Panc1 (cell line): ENCODE data around the gene ADAMTSL2. TPM values are rescaled to one million over a fixed set of nuclear protein-coding genes. Genes with fewer than 3 reads are reported as not detected.

Experiments used
- ATAC-seq: fragments of 200-7000 bp; cut with Tn5 transposase; 2 replicates; pipeline ENCODE4 v1.9.1; 2020; ENCODE audit warnings: mild to moderate bottlenecking, moderate library complexity
- BruUV-seq: library from RNA; stranded (reverse); fragments of 400-500 nt; replicated peaks from 2 replicates; lab custom pipeline; 2021; lab: Mats Ljungman, UMichigan
- CTCF ChIA-PET: fragments of 300-600 bp; sonication (Branson Sonifier 250); formaldehyde crosslinking; loops from one replicate; lab custom pipeline; 2022; ENCODE audit warnings: antibody characterized with exemption; lab: Charles Lee
- POLR2A ChIA-PET: fragments of 300-600 bp; sonication (Branson Sonifier 250); formaldehyde crosslinking; loops from one replicate; lab custom pipeline; 2022; ENCODE audit warnings: antibody characterized with exemption; lab: Charles Lee
- DNase-seq: peaks from one replicate; pipeline ENCODE4 v3.0.0-alpha.2; 2010; ENCODE audit warnings: low read depth, low spot score
- H3K27ac ChIP-seq: 2 replicates; pipeline ENCODE4 v1.5.1; 2011; ENCODE audit warnings: mild to moderate bottlenecking, low read length, inconsistent platforms
- H3K27me3 ChIP-seq: fragments of 200-500 bp; sonication (Bioruptor generic); 2 replicates; pipeline ENCODE4 v1.6.0; 2014; ENCODE audit warnings: low read length, inconsistent platforms; ENCODE audit not compliant: control insufficient read depth, insufficient read depth
- H3K36me3 ChIP-seq: fragments of 200-500 bp; sonication (Bioruptor generic); 2 replicates; pipeline ENCODE4 v1.5.1; 2014; ENCODE audit warnings: inconsistent platforms, mild to moderate bottlenecking, low read length, moderate library complexity; ENCODE audit not compliant: control insufficient read depth, insufficient read depth
- H3K4me1 ChIP-seq: 2 replicates; pipeline ENCODE4 v1.5.1; 2011; ENCODE audit warnings: inconsistent platforms, mild to moderate bottlenecking, low read length, moderate library complexity; ENCODE audit not compliant: control insufficient read depth, insufficient read depth
- H3K4me3 ChIP-seq, 2 experiments: 2 replicates each; pipeline ENCODE4 v1.5.1; 2011 to 2012; ENCODE audit warnings: low read depth in 2 of 2, low read length in 2 of 2, mild to moderate bottlenecking in 2 of 2, inconsistent platforms in 1 of 2, moderate library complexity in 1 of 2
- H3K9me3 ChIP-seq: fragments of 200-500 bp; sonication (Bioruptor generic); 2 replicates; pipeline ENCODE4 v1.5.1; 2014; ENCODE audit warnings: low read depth, mild to moderate bottlenecking, inconsistent platforms, low read length, moderate library complexity; ENCODE audit not compliant: control insufficient read depth, insufficient read depth
- CTCF ChIP-seq: fragments of 450-650 bp; IDR thresholded peaks from 2 replicates; pipeline ENCODE4 v1.5.1; 2017; ENCODE audit warnings: mild to moderate bottlenecking
- POLR2AphosphoS5 ChIP-seq: IDR thresholded peaks from 2 replicates; pipeline ENCODE4 v1.6.1; 2012; ENCODE audit warnings: mild to moderate bottlenecking, low read depth, low read length, moderate library complexity
- REST ChIP-seq, 2 experiments: IDR thresholded peaks; 2 replicates each; pipeline ENCODE4 v1.6.1; 2011 to 2012; ENCODE audit warnings: low read depth in 2 of 2, control low read depth in 1 of 2, low read length in 1 of 2, mild to moderate bottlenecking in 1 of 2, moderate library complexity in 1 of 2; ENCODE audit not compliant: insufficient read depth in 1 of 2
- SIN3A ChIP-seq: IDR thresholded peaks from 2 replicates; pipeline ENCODE4 v1.6.1; 2012; ENCODE audit warnings: low read depth, mild to moderate bottlenecking, low read length, moderate library complexity, borderline replicate concordance; ENCODE audit not compliant: insufficient read depth
- TCF7L2 ChIP-seq: IDR thresholded peaks from 2 replicates; pipeline ENCODE4 v1.6.1; 2011; ENCODE audit warnings: mild to moderate bottlenecking, low read depth, low read length, inconsistent platforms
- in situ Hi-C: cut with HindIII; loops from 2 replicates; pipeline ENCODE4 v1.10.0; 2016; ENCODE audit warnings: low sequenced_read_pairs, low pct_unique_long_range_greater_than_20kb
- intact Hi-C: fragments of 100-400 bp; cut with micrococcal nuclease; formaldehyde crosslinking; loops from one replicate; pipeline ENCODE4 v1.10.0; 2022; ENCODE audit not compliant: unreplicated experiment
- total RNA-seq: library from RNA; stranded (reverse); gene quantifications from one replicate; pipeline ENCODE4 v1.2.1, GENCODE V29; 2021; ENCODE audit not compliant: unreplicated experiment

Gene ADAMTSL2
- total RNA-seq, 1 experiment from 2014 or later, result 0.10 TPM

- H3K27me3 ChIP-seq, result no peaks in the 10 kb centered on the region
- in situ Hi-C loops, result no loop called here
- intact Hi-C loops, result no loop called here
- H3K36me3 ChIP-seq, result no peaks in the 10 kb centered on the region
- DNase-seq, result no peak
- ChIA-PET POLR2A (no interaction called here), CTCF (interaction anchor here (0.7 kb wide), 1 partner anchor 10 kb away, joined by 3 read pairs; no protein-coding TSS in a partner anchor)
- no peak for ATAC-seq
- H3K9me3 ChIP-seq, result no peaks in the 10 kb centered on the region
- no TSS peak for BruUV-seq
- no peak overlapping the region for H3K27ac ChIP-seq
- TF ChIP-seq CTCF, result no peak
- TF ChIP-seq SIN3A, result no peak
- no peak for TF ChIP-seq REST (IDR thresholded peaks at IDR 0.05; ENCODE audit: insufficient read depth in 1 of 2, low read depth in 2 of 2, low read length in 1 of 2)
- no peak for TF ChIP-seq POLR2AphosphoS5
- no peak for TF ChIP-seq TCF7L2
- no peak overlapping the region for H3K4me3 ChIP-seq
- H3K4me1 ChIP-seq, result peaks cover 6% of the 10 kb centered on the region; the same call in 1 of the 2 replicates
Measured at GRCh38 chr9:133583586-133583985, 49.1 kb downstream of the ADAMTSL2 start.

GRCh38 chr9:133584167-133584558 lies 49.7 kb downstream of the ADAMTSL2 start:
- Histone ChIP-seq H3K4me3 (no peak overlapping the region), H3K4me1 (peaks cover 6% of the 10 kb centered on the region; the same call in 1 of the 2 replicates), H3K9me3 (no peaks in the 10 kb centered on the region), H3K36me3 (no peaks in the 10 kb centered on the region), H3K27ac (no peak overlapping the region), H3K27me3 (no peaks in the 10 kb centered on the region)
- in situ Hi-C loops, result no loop called here
- DNase-seq (no peak), ATAC-seq (no peak)
- ChIA-PET CTCF (no interaction called here), POLR2A (interaction anchor here (0.6 kb wide), 1 partner anchor 822 kb away, joined by 3 read pairs; no protein-coding TSS in a partner anchor)
- intact Hi-C loops, result no loop called here
- TF ChIP-seq POLR2AphosphoS5 (no peak), REST (IDR thresholded peaks at IDR 0.05; ENCODE audit: insufficient read depth in 1 of 2, low read depth in 2 of 2, low read length in 1 of 2) (no peak), SIN3A (no peak), CTCF (no peak), TCF7L2 (no peak)
- no TSS peak for BruUV-seq
